Activated T-cell treated with anti-CD3 and anti-CD28 coated beads, Interleukin-2, amount 50 U/mL, for 72 hours (primary cell): ENCODE results near the gene ZNF148. TPM values are rescaled to one million over a fixed set of nuclear protein-coding genes. Genes with fewer than 3 reads are reported as not detected.

ENCODE experiments used
- ATAC-seq, 2 donors: fragments of 150-1000 bp; cut with Tn5 transposase; replicated peaks in 1 of 2; 2 replicates each; pipeline ENCODE4 v1.10.0; 2021; ENCODE audit warnings: moderate library complexity in 2 of 2, mild to moderate bottlenecking in 1 of 2
- DNase-seq, 2 donors: peaks; one replicate each; pipeline ENCODE4 v3.0.0; 2021 to 2022; ENCODE audit warnings: mixed read lengths in 1 of 2
- H3K27ac Mint-ChIP-seq: one replicate; pipeline ENCODE4 v1.8.0; 2022; ENCODE audit warnings: mild to moderate bottlenecking, moderate library complexity, mixed read lengths
- H3K27me3 Mint-ChIP-seq: one replicate; pipeline ENCODE4 v1.8.0; 2022; ENCODE audit warnings: low read depth, mixed read lengths
- H3K36me3 Mint-ChIP-seq, 2 donors: one replicate each; pipeline ENCODE4 v1.8.0; 2022; ENCODE audit warnings: mixed read lengths in 2 of 2, mild to moderate bottlenecking in 1 of 2; ENCODE audit not compliant: insufficient read depth in 2 of 2
- H3K4me1 Mint-ChIP-seq: one replicate; pipeline ENCODE4 v1.8.0; 2022; ENCODE audit warnings: low read depth, mixed read lengths
- H3K4me3 Mint-ChIP-seq, 2 donors: one replicate each; pipeline ENCODE4 v1.8.0; 2022; ENCODE audit warnings: mild to moderate bottlenecking in 2 of 2, mixed read lengths in 2 of 2, moderate library complexity in 2 of 2
- H3K9me3 Mint-ChIP-seq, 2 donors: one replicate each; pipeline ENCODE4 v1.8.0; 2022; ENCODE audit warnings: mixed read lengths in 2 of 2
- total RNA-seq, 2 donors: library from RNA; stranded (reverse); gene quantifications; one replicate each; pipeline ENCODE4 v1.2.3, GENCODE V29; 2022

ZNF148 gene
- total RNA-seq, 2 donors from 2014 or later: 42.0 to 44.7 TPM

GRCh38 chr3:125219261-125219701, 155.8 kb downstream of the ZNF148 start:
- DNase-seq (no peak), ATAC-seq (no peak)
- Mint-ChIP-seq H3K27ac (no peak overlapping the region), H3K27me3 (peaks cover 12% of the 10 kb centered on the region), H3K4me3 (no peak overlapping the region), H3K9me3 (no peaks in the 10 kb centered on the region), H3K4me1 (peaks cover 25% of the 10 kb centered on the region), H3K36me3 (no peaks in the 10 kb centered on the region)

DNA sequence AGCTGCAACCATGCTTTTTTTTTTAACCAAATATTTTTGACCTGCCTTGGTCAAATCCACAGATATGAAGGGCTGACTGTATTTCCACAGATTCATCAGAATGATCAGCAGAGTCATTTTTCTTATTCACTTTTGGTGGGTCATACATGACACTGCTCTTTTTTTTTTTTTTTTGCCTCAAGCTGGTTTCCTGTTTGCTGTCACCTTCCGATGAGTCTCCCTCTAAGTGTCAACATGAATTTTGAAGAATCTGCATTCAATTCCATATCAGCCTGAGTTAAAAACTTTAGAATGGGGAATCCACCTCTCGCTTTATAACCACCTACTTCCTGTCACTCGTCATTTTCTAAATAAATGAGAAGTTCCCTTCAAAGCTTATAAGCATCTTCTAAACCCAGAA, 160.4 kb downstream of the ZNF148 start:
- Mint-ChIP-seq H3K9me3 (no peaks in the 10 kb centered on the region), H3K27me3 (peaks cover 39% of the 10 kb centered on the region), H3K4me3 (peak overlapping the region in 1 of 2 donors; percentile 32), H3K36me3 (no peaks in the 10 kb centered on the region), H3K27ac (peak overlapping the region; percentile 6), H3K4me1 (peaks cover 23% of the 10 kb centered on the region)
- ATAC-seq (peak; percentile 73 to 86), DNase-seq (no peak)

DNA sequence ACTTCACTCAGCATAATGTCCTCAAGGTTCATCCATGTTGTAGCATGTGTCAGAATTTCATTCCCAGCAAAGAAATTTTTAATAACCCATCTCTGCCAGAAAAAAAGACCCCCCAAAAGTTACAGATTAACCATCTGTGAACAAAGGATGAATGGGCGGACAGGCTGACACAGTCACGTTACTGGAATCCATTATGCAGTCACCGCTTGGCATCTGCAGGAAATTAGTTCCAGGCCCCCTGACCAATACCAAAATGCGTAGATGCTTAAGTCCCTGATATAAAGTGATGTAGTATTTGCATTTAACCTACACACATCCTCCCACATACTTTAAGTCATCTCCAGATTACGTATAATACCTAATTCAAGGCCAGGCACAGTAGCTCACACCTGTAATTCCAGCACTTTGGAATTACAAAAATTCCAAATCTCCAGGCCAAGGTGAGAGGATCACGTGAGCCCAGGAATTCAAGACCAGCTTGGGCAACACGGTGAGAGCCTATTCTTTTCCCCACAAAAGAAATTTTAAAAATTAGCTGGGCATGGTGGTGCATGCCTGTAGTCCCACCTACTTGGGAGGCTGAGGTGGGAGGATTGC, 161.1 kb downstream of the ZNF148 start:
- DNase-seq (no peak), ATAC-seq (no peak)
- H3K27ac Mint-ChIP-seq: no peak overlapping the region
- no peak overlapping the region for H3K4me3 Mint-ChIP-seq
- H3K36me3 Mint-ChIP-seq: no peaks in the 10 kb centered on the region
- peaks cover 46% of the 10 kb centered on the region for H3K27me3 Mint-ChIP-seq
- peaks cover 27% of the 10 kb centered on the region for H3K4me1 Mint-ChIP-seq
- H3K9me3 Mint-ChIP-seq: no peaks in the 10 kb centered on the region

- Mint-ChIP-seq H3K36me3 (no peaks in the 10 kb centered on the region), H3K9me3 (no peaks in the 10 kb centered on the region), H3K27ac (no peak overlapping the region), H3K4me1 (peaks cover 27% of the 10 kb centered on the region), H3K27me3 (peaks cover 53% of the 10 kb centered on the region), H3K4me3 (peak overlapping the region in 1 of 2 donors; percentile 12)
- ATAC-seq (no peak), DNase-seq (no peak)
Observed at GRCh38 chr3:125213364-125213755, 161.8 kb downstream of the ZNF148 start.

GRCh38 chr3:125212509-125213363, 162.4 kb downstream of the ZNF148 start, which contains the start of gene SLC12A8:
Gene SLC12A8 (minus strand): TSS chr3:125212748. CDS start chr3:125211349, 1,399 bp downstream.
- Mint-ChIP-seq H3K27ac (no peak within 1 kb of the TSS), H3K36me3 (no peaks in the 10 kb centered on the region), H3K9me3 (no peaks in the 10 kb centered on the region), H3K4me1 (peaks cover 27% of the 10 kb centered on the region), H3K27me3 (peaks cover 55% of the 10 kb centered on the region), H3K4me3 (peak within 1 kb of the TSS; percentile 45 to 65)
- no peak for DNase-seq
- ATAC-seq: peak; percentile 12 to 33

GRCh38 chr3:125212091-125212508, 163.0 kb downstream of the ZNF148 start:
- H3K4me3 Mint-ChIP-seq: peak overlapping the region; percentile 45 to 65
- ATAC-seq (peak; percentile 10 to 26), DNase-seq (no peak)
- no peak overlapping the region for H3K27ac Mint-ChIP-seq
- H3K36me3 Mint-ChIP-seq: no peaks in the 10 kb centered on the region
- peaks cover 55% of the 10 kb centered on the region for H3K27me3 Mint-ChIP-seq
- H3K4me1 Mint-ChIP-seq: peaks cover 27% of the 10 kb centered on the region
- H3K9me3 Mint-ChIP-seq: no peaks in the 10 kb centered on the region

- Mint-ChIP-seq H3K27ac (no peak overlapping the region), H3K27me3 (peaks cover 57% of the 10 kb centered on the region), H3K4me1 (peaks cover 27% of the 10 kb centered on the region), H3K4me3 (peak overlapping the region; percentile 45 to 65), H3K9me3 (no peaks in the 10 kb centered on the region), H3K36me3 (no peaks in the 10 kb centered on the region)
- DNase-seq (no peak), ATAC-seq (no peak)
Observed at GRCh38 chr3:125211523-125212090, 163.5 kb downstream of the ZNF148 start.

- ATAC-seq: no peak
- Mint-ChIP-seq H3K4me3 (no peak overlapping the region), H3K36me3 (no peaks in the 10 kb centered on the region), H3K9me3 (no peaks in the 10 kb centered on the region), H3K4me1 (peaks cover 14% of the 10 kb centered on the region), H3K27ac (no peak overlapping the region), H3K27me3 (peaks cover 54% of the 10 kb centered on the region)
- no peak for DNase-seq
Observed at GRCh38 chr3:125207949-125208568, 167.1 kb downstream of the ZNF148 start.

DNA sequence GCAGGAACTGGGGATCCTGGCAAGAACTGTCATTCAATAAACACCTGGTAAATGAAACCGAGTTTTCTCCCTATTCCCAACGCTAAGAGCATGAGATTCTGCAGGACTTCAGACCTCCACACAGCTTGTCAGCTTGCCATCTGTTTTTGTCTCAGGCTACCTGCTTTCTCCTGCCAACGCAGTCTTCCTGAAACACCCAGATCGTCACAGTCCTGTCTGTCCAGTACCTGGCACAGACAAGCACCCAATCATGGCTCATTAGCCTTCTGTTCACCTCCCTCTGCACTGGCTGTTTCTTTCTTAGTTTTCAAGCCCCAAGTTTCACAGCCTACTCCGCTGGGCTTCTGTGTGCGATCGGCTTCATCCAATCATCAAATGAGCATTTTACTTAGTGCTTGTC, 167.6 kb downstream of the ZNF148 start:
- ATAC-seq: no peak
- Mint-ChIP-seq H3K9me3 (no peaks in the 10 kb centered on the region), H3K4me1 (peaks cover 14% of the 10 kb centered on the region), H3K27me3 (peaks cover 52% of the 10 kb centered on the region), H3K27ac (no peak overlapping the region), H3K36me3 (no peaks in the 10 kb centered on the region), H3K4me3 (no peak overlapping the region)
- DNase-seq: no peak

- H3K27me3 Mint-ChIP-seq: peaks cover 50% of the 10 kb centered on the region
- H3K36me3 Mint-ChIP-seq: no peaks in the 10 kb centered on the region
- H3K4me3 Mint-ChIP-seq: no peak overlapping the region
- H3K4me1 Mint-ChIP-seq: peaks cover 13% of the 10 kb centered on the region
- no peaks in the 10 kb centered on the region for H3K9me3 Mint-ChIP-seq
- no peak for ATAC-seq
- no peak overlapping the region for H3K27ac Mint-ChIP-seq
- DNase-seq: no peak
Observed at GRCh38 chr3:125206934-125207333, 168.2 kb downstream of the ZNF148 start.

DNA sequence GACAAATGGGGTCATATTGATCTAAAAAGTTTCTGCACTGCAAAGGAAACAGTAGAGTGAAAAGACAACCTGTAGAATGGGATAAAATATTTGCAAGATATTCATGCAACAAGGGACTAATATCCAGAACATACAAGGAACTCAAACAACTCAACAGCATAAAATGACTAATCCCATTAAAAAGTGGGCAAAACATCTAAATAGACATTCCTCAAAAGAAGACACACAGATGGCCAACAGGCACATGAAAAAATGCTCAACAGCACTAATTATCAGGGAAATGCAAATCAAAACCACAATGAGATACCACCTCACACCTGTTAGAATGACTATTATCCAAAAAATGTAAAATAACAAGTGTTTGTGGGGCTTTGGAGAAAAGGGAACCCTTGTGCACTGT, 171.4 kb downstream of the ZNF148 start:
- H3K27ac Mint-ChIP-seq: no peak overlapping the region
- no peak for DNase-seq
- H3K36me3 Mint-ChIP-seq: no peaks in the 10 kb centered on the region
- H3K9me3 Mint-ChIP-seq: no peaks in the 10 kb centered on the region
- no peak overlapping the region for H3K4me3 Mint-ChIP-seq
- no peak for ATAC-seq
- peaks cover 21% of the 10 kb centered on the region for H3K27me3 Mint-ChIP-seq
- peaks cover 7% of the 10 kb centered on the region for H3K4me1 Mint-ChIP-seq

- H3K36me3 Mint-ChIP-seq: no peaks in the 10 kb centered on the region
- no peak overlapping the region for H3K27ac Mint-ChIP-seq
- DNase-seq: no peak
- H3K4me1 Mint-ChIP-seq: peaks cover 7% of the 10 kb centered on the region
- H3K27me3 Mint-ChIP-seq: peaks cover 26% of the 10 kb centered on the region
- no peak overlapping the region for H3K4me3 Mint-ChIP-seq
- no peaks in the 10 kb centered on the region for H3K9me3 Mint-ChIP-seq
- ATAC-seq: peak; percentile 38 to 43
Observed at GRCh38 chr3:125202197-125202596, 172.9 kb downstream of the ZNF148 start.

DNA sequence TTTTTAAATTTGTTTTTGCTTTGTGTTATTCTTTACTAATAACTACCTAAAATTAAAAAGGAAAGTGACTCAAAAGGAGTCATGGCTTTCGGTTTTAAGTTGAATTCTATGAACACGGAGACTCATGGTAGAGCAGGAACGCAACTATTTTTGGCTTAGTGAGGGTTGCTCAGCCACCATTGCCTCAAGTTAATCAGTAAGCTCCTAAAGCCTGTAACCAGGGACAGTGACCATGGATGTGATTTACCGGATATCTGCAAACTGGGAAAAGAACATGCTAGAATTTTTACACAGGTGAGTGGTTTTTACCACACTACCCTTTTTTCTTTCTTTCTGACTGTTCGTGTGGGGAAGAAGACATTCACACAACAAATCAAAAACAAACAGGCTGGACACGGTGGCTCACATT, 174.4 kb downstream of the ZNF148 start:
- Mint-ChIP-seq H3K36me3 (no peaks in the 10 kb centered on the region), H3K27me3 (peaks cover 24% of the 10 kb centered on the region), H3K9me3 (no peaks in the 10 kb centered on the region), H3K4me3 (peak overlapping the region in 1 of 2 donors; percentile 3), H3K27ac (no peak overlapping the region), H3K4me1 (peaks cover 7% of the 10 kb centered on the region)
- DNase-seq (no peak), ATAC-seq (peak; percentile 45 to 75)
